Neuronal stem cell (in vitro differentiated cells): ENCODE data around the gene ST7L.
A peak's percentile ranks its signal among the peaks of the same experiment; 100 is the strongest.

Experiments
- DNase-seq: peaks from one replicate; pipeline ENCODE4 v3.0.0-alpha.2; 2013; ENCODE audit warnings: low spot score
- H2AFZ ChIP-seq: one replicate; pipeline ENCODE4 v1.6.1; 2013; ENCODE audit warnings: mild to moderate bottlenecking, low read length, inconsistent platforms
- H2AK5ac ChIP-seq: 2 replicates; pipeline ENCODE4 v1.6.1; 2013; ENCODE audit warnings: low read depth, mild to moderate bottlenecking, inconsistent platforms, low read length, moderate library complexity, mixed read lengths
- H2BK120ac ChIP-seq: 2 replicates; pipeline ENCODE4 v1.6.1; 2013; ENCODE audit warnings: low read depth, mild to moderate bottlenecking, inconsistent platforms, low read length, moderate library complexity, mixed read lengths
- H2BK12ac ChIP-seq: one replicate; pipeline ENCODE4 v1.6.1; 2013; ENCODE audit warnings: low read length, inconsistent platforms
- H2BK15ac ChIP-seq: 2 replicates; pipeline ENCODE4 v1.6.1; 2013; ENCODE audit warnings: mild to moderate bottlenecking, low read length, inconsistent platforms, mixed read lengths
- H2BK5ac ChIP-seq: one replicate; pipeline ENCODE4 v1.6.1; 2013; ENCODE audit warnings: inconsistent platforms, mild to moderate bottlenecking, low read length, moderate library complexity
- H3K14ac ChIP-seq: one replicate; pipeline ENCODE4 v1.6.1; 2013; ENCODE audit warnings: low read length, inconsistent platforms
- H3K18ac ChIP-seq: 2 replicates; pipeline ENCODE4 v1.6.1; 2013; ENCODE audit warnings: low read length, inconsistent platforms
- H3K23ac ChIP-seq: 2 replicates; pipeline ENCODE4 v1.6.1; 2013; ENCODE audit warnings: low read depth, mild to moderate bottlenecking, mixed read lengths, low read length, inconsistent platforms; ENCODE audit not compliant: poor library complexity
- H3K27ac ChIP-seq: replicated peaks from 3 replicates; pipeline ENCODE4 v1.5.1; 2013; ENCODE audit warnings: low read length, inconsistent platforms
- H3K27me3 ChIP-seq, 3 experiments: 2 replicates each; pipeline ENCODE4 v1.6.1; 2013; ENCODE audit warnings: low read length in 3 of 3, mild to moderate bottlenecking in 2 of 3, inconsistent platforms in 1 of 3, low read depth in 1 of 3, mixed read lengths in 1 of 3, moderate library complexity in 1 of 3; ENCODE audit not compliant: control insufficient read depth in 3 of 3, insufficient read depth in 3 of 3
- H3K36me3 ChIP-seq, 2 donors: replicated peaks in 1 of 2; 2 replicates each; pipeline ENCODE4 v1.6.1; 2013; ENCODE audit warnings: low read length in 2 of 2; ENCODE audit not compliant: control insufficient read depth in 2 of 2, insufficient read depth in 2 of 2
- H3K4ac ChIP-seq: 2 replicates; pipeline ENCODE4 v1.6.1; 2013; ENCODE audit warnings: inconsistent platforms, mild to moderate bottlenecking, low read length, moderate library complexity
- H3K4me1 ChIP-seq, 2 donors: 1 replicate in 1 of 2; 2 replicates in 1 of 2; pipeline ENCODE4 v1.6.1; 2013; ENCODE audit warnings: low read length in 2 of 2, low read depth in 1 of 2; ENCODE audit not compliant: control insufficient read depth in 2 of 2, insufficient read depth in 1 of 2
- H3K4me2 ChIP-seq: one replicate; pipeline ENCODE4 v1.6.1; 2013; ENCODE audit warnings: mild to moderate bottlenecking, low read length, inconsistent platforms; ENCODE audit not compliant: insufficient read depth, poor library complexity, severe bottlenecking
- H3K4me3 ChIP-seq, 2 donors: 2 replicates each; pipeline ENCODE4 v1.5.1; 2013; ENCODE audit warnings: low read length in 2 of 2, mild to moderate bottlenecking in 2 of 2, inconsistent platforms in 1 of 2, moderate library complexity in 1 of 2
- H3K79me1 ChIP-seq: one replicate; pipeline ENCODE4 v1.6.1; 2013; ENCODE audit warnings: low read depth, mild to moderate bottlenecking, inconsistent platforms, low read length, moderate library complexity
- H3K9ac ChIP-seq: one replicate; pipeline ENCODE4 v1.6.1; 2013; ENCODE audit warnings: mild to moderate bottlenecking, low read depth, low read length, inconsistent platforms; ENCODE audit not compliant: poor library complexity
- H3K9me3 ChIP-seq, 2 donors: replicated peaks in 1 of 2; 2 replicates each; pipeline versions ENCODE3 to v1.6.1; 2013; ENCODE audit warnings: low read length in 2 of 2, mild to moderate bottlenecking in 2 of 2, inconsistent platforms in 1 of 2, low read depth in 1 of 2, mixed read lengths in 1 of 2, moderate library complexity in 1 of 2; ENCODE audit not compliant: control insufficient read depth in 2 of 2, insufficient read depth in 1 of 2
- H4K8ac ChIP-seq: one replicate; pipeline ENCODE4 v1.6.1; 2013; ENCODE audit warnings: low read depth, mild to moderate bottlenecking, inconsistent platforms, low read length, moderate library complexity
- H4K91ac ChIP-seq: one replicate; pipeline ENCODE4 v1.6.1; 2013; ENCODE audit warnings: low read length, low read depth, mild to moderate bottlenecking, inconsistent platforms; ENCODE audit not compliant: poor library complexity
- WGBS, 2 donors: extraction: QIAGEN DNeasy Blood & Tissue Kit; methylation state at CpG; one replicate each; pipeline ENCODE4 v1.1.7; 2013; ENCODE audit warnings: missing lambda C conversion rate in 2 of 2, mixed read lengths in 1 of 2; ENCODE audit not compliant: insufficient read length in 2 of 2, insufficient replicate concordance in 1 of 2; ENCODE audit errors: extremely low coverage in 2 of 2; 5-methylcytosine and 5-hydroxymethylcytosine counted together

The ST7L gene

DNA sequence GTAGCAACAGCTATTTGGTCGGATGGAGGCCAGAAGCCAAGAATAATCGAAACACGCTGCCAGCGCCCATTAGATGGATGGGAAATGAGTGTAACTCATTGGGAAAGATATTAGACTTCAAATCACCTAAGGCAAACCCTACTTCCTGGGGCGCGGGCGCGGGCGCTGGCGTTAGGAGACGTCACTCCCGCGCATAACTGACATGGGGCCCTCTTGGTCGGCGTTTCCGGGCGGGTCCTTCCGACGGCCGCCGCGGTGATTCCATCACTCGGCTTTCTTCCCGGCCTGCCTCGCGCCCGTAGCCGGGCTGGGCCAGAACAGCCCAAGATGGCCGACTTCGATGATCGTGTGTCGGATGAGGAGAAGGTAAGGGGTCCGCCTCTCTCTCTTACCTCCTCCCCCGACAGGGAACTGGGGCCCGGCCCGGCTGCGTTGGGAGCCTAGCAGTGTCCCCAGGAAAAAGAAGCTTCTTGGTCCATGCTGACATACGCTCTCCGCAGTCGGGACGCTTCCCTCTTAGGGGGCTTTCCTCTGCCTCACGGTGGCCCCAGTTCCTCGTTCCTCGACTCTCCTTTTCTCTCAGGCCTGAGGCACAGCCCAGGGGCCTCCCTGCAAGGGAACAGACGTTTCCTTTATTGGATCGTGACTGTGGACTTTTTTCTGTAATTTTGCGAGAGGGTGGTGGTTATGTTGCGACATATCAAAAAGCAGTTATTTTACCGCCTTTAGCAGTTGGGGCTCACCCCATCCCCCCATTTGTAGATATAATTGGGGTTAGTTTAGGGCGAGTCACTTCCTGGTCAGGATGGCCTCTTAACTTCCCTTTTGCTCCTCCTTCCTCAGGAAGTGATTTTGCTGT, 806 bp upstream of the ST7L start, which contains the start of gene CAPZA1:
CAPZA1 (plus strand) TSS at position 315 of the 859 bp plus-strand sequence; CDS start at position 328, 13 bp downstream.
- peak within 1 kb of the TSS; percentile 99 for H3K23ac ChIP-seq
- H3K4me3 ChIP-seq, result peak within 1 kb of the TSS; percentile 82 to 95
- peaks cover 3% of the 10 kb centered on the region for H3K79me1 ChIP-seq
- H2AFZ ChIP-seq, result peak within 1 kb of the TSS; percentile 91
- H3K27ac ChIP-seq, result peak within 1 kb of the TSS; percentile 72
- no CpG with 5 or more reads among the region's 50 CpGs for WGBS, 2 donors
- H2BK5ac ChIP-seq, result peak within 1 kb of the TSS; percentile 95
- H4K91ac ChIP-seq, result peak within 1 kb of the TSS; percentile 34
- peak within 1 kb of the TSS; percentile 74 for H2AK5ac ChIP-seq
- H3K9me3 ChIP-seq, result no peaks in the 10 kb centered on the region
- H4K8ac ChIP-seq, result peak within 1 kb of the TSS; percentile 83
- peak within 1 kb of the TSS; percentile 87 for H3K4me2 ChIP-seq
- no peaks in the 10 kb centered on the region for H3K27me3 ChIP-seq
- H2BK12ac ChIP-seq, result no peak within 1 kb of the TSS
- peak within 1 kb of the TSS; percentile 91 for H3K14ac ChIP-seq
- H2BK120ac ChIP-seq, result peak within 1 kb of the TSS; percentile 42
- peaks cover 2% of the 10 kb centered on the region in 2 donors for H3K4me1 ChIP-seq
- DNase-seq, result peak; percentile 79
- peak within 1 kb of the TSS; percentile 96 for H3K4ac ChIP-seq
- peaks cover 1 to 21% of the 10 kb centered on the region in 2 donors for H3K36me3 ChIP-seq
- peak within 1 kb of the TSS; percentile 99 for H3K9ac ChIP-seq
- peak within 1 kb of the TSS; percentile 100 for H3K18ac ChIP-seq
- H2BK15ac ChIP-seq, result peak within 1 kb of the TSS; percentile 77

DNA sequence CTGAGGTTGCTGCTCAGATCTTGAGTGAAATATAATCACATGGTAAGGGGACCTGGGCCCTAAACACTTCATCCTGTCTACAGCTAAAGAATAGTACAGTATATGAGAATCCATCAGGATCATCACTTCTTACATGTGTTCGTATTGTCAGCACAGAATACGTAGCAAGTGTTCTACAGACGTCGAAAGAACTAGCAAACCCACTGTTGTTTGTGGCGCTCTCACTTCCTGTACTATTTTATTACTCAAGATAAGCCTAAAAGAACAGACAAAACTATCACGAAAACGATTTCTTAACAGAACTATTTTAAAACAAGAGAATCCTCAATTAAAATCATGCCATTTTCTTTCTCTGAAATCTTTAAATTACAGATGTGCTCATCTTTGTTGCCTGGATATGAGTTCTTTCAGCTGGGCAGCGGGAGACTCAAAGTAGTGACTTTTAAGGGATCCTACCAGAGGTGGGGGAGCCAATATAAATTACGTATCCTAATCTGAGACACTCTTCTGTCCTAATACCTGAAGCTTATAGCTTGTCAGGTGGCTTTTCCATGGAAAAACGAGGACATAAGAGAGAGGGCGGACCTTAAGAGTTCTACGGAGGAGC, 724 bp downstream of the ST7L start:
- no peak overlapping the region for H3K4ac ChIP-seq
- no peak overlapping the region for H4K91ac ChIP-seq
- no peak overlapping the region for H4K8ac ChIP-seq
- H3K79me1 ChIP-seq, result peaks cover 3% of the 10 kb centered on the region
- H2BK12ac ChIP-seq, result no peak overlapping the region
- no CpG with 5 or more reads among the region's 12 CpGs for WGBS, 2 donors
- H3K23ac ChIP-seq, result no peak overlapping the region
- no peaks in the 10 kb centered on the region for H3K27me3 ChIP-seq
- H2AK5ac ChIP-seq, result no peak overlapping the region
- DNase-seq, result no peak
- H3K4me1 ChIP-seq, result peaks cover 2% of the 10 kb centered on the region in 2 donors
- no peak overlapping the region for H3K14ac ChIP-seq
- peak overlapping the region; percentile 82 to 95 for H3K4me3 ChIP-seq
- no peak overlapping the region for H3K9ac ChIP-seq
- H3K4me2 ChIP-seq, result peak overlapping the region; percentile 79
- peaks cover 1 to 32% of the 10 kb centered on the region in 2 donors for H3K36me3 ChIP-seq
- peak overlapping the region; percentile 91 for H2AFZ ChIP-seq
- H2BK5ac ChIP-seq, result no peak overlapping the region
- no peak overlapping the region for H2BK15ac ChIP-seq
- no peak overlapping the region for H3K27ac ChIP-seq
- H3K9me3 ChIP-seq, result no peaks in the 10 kb centered on the region
- H3K18ac ChIP-seq, result no peak overlapping the region
- peak overlapping the region; percentile 42 for H2BK120ac ChIP-seq

DNA sequence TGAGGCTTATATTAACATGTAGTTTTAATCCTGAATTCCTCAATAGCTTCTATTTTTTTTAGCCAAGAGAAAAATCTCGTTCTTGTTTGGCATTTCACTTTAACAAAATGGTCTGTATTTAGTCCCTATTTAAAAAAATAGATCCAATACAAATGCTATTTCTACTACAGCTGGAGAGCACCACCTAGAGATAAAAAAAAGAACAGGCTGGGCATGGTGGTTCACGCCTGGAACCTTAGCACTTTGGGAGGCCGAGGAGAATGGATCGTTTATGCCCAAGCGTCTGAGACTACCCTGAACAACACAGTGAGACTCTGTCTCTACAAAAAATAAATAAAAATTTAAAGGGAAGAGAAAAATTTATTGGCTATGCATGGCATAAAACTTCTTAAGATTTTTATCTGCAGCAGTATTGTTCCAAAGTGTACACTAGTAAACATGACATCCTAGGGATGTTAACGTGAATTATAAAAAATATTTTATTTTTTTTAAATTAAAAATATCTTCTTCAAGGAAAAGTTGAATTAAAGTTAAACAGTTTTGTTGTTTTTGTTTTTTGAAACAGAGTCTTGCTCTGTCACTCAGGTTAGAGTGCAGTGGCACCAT, 4.4 kb downstream of the ST7L start:
- Histone ChIP-seq H4K91ac (no peak overlapping the region), H3K27me3 (no peaks in the 10 kb centered on the region), H2BK120ac (no peak overlapping the region), H3K4me3 (no peak overlapping the region), H3K23ac (no peak overlapping the region), H3K14ac (no peak overlapping the region), H3K4me2 (no peak overlapping the region), H3K9ac (no peak overlapping the region), H3K18ac (no peak overlapping the region), H3K4ac (no peak overlapping the region), H2BK15ac (no peak overlapping the region), H4K8ac (no peak overlapping the region), H2AK5ac (no peak overlapping the region), H3K27ac (no peak overlapping the region), H2BK12ac (no peak overlapping the region), H2BK5ac (no peak overlapping the region), H3K9me3 (no peaks in the 10 kb centered on the region), H3K79me1 (peaks cover 3% of the 10 kb centered on the region), H3K36me3 (peaks cover 13 to 67% of the 10 kb centered on the region in 2 donors), H2AFZ (no peak overlapping the region), H3K4me1 (peaks cover 2% of the 10 kb centered on the region in 2 donors)
- WGBS, 2 donors, result no CpG with 5 or more reads among the region's 6 CpGs
- no peak for DNase-seq
